ENCODE data around the gene ZNRF1. TPM values are rescaled to one million over a fixed set of nuclear protein-coding genes. Genes with fewer than 3 reads are reported as not detected.
A peak's percentile ranks its signal among the peaks of the same experiment; 100 is the strongest.

The ZNRF1 gene
- total and polyA plus RNA-seq, 2 donors (not counting 1 experiment from before 2014, with no cell fraction given) = 0.27 to 0.76 TPM

DNA sequence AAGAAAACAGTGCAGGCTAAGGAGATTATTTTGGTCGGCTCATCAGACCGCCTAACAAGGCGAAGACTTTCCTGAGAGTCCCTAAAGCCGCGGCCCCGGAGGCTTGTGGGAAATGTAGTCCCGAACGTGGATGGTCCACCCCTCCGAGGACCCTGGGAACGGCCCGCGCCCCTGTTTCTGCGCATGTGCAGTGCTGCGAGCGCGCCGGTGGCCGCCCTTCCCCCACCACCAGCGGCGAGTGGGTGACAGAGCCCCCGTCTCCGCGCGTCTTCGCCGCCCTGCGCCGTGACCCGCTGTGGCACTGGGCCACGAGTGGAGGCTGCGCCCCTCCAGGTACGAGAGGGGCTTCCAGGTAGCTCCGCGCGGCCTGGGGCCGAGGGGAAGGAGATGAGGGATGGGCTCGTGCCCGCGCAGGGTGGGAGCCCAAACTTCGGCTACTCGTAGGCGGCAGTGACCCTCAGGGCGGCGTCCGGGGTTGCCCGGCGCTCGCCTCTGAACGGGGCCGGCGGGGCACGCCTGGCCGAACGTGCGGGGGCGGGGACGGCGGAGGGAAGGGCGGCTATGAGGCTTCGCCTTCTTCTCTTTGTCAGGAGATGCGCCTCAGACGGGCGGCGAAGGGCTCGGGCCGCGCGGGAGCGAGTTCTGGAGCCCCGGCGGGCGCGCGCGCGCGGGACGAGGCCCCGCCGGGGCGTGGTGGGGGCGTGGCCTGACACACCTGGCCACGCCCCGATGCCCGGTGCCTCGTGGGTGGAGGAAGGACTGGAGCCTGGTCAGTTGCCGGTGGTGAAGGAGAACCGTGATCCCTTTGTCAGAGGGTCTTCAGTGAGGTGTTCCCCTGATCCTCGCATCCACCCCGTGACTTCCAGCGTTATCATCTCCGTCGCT, 149.7 kb downstream of the ZNRF1 start, which contains the start of gene ZFP1:
ZFP1 (plus strand) TSS at position 214 of the 885 bp plus-strand sequence. CDS start 4,428 bp downstream, outside the sequence.
- POLR2A ChIA-PET = no interaction called here
- intact Hi-C loops (cut with micrococcal nuclease) = loop anchor here (1.0 to 10.0 kb wide), 10 partner anchors 37 to 854 kb away; partner anchors contain the start of genes ADAT1, CFDP1, GLG1 and PSMD7
- peaks cover 20% of the 10 kb centered on the region for H3K4me1 Mint-ChIP-seq
- H3K9me3 ChIP-seq (ENCODE audit: control extremely low read depth in 1 of 3, control insufficient read depth in 2 of 3, insufficient read depth in 1 of 3, low read length in 2 of 3) = peaks cover 0 to 24% (median 9%) of the 10 kb centered on the region in 3 donors
- no peaks in the 10 kb centered on the region for H4K20me1 ChIP-seq (ENCODE audit: control insufficient read depth, insufficient read depth, low read length, poor library complexity, severe bottlenecking)
- CTCF ChIA-PET = interaction anchor here (1.0 kb wide), 2 partner anchors 50 to 315 kb away, joined by 3 read pairs; no protein-coding TSS in a partner anchor
- peak within 1 kb of the TSS; percentile 92 for H3K9ac ChIP-seq (ENCODE audit: low read length)
- H3K27ac ChIP-seq (ENCODE audit: low read length in 2 of 2) = peak within 1 kb of the TSS; percentile 86 to 90
- peaks cover 0 to under 1% of the 10 kb centered on the region in 2 experiments for H3K36me3 ChIP-seq (replicated peaks in 1 of 2; ENCODE audit: control extremely low read depth in 1 of 2, control insufficient read depth in 1 of 2, extremely low read depth in 1 of 2, insufficient read depth in 2 of 2, low read length in 1 of 2)
- TF ChIP-seq EZH2 (IDR thresholded peaks at IDR 0.05; ENCODE audit: borderline replicate concordance, insufficient read depth, low read depth, low read length, poor library complexity, severe bottlenecking) = no peak
- TF ChIP-seq, protein P1, sequence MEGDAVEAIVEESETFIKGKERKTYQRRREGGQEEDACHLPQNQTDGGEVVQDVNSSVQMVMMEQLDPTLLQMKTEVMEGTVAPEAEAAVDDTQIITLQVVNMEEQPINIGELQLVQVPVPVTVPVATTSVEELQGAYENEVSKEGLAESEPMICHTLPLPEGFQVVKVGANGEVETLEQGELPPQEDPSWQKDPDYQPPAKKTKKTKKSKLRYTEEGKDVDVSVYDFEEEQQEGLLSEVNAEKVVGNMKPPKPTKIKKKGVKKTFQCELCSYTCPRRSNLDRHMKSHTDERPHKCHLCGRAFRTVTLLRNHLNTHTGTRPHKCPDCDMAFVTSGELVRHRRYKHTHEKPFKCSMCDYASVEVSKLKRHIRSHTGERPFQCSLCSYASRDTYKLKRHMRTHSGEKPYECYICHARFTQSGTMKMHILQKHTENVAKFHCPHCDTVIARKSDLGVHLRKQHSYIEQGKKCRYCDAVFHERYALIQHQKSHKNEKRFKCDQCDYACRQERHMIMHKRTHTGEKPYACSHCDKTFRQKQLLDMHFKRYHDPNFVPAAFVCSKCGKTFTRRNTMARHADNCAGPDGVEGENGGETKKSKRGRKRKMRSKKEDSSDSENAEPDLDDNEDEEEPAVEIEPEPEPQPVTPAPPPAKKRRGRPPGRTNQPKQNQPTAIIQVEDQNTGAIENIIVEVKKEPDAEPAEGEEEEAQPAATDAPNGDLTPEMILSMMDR (IDR thresholded peaks at IDR 0.05) = no peak
- H3K27me3 Mint-ChIP-seq = no peaks in the 10 kb centered on the region
- ATAC-seq (ENCODE audit: low read depth) (peak; percentile 86), DNase-seq (peak; percentile 95)
- H3K79me2 ChIP-seq (ENCODE audit: control insufficient read depth, insufficient read depth, low read length) = peaks cover 36% of the 10 kb centered on the region
- peaks cover 0 to 2% (median 0%) of the 10 kb centered on the region in 4 experiments for H3K27me3 ChIP-seq (replicated peaks in 1 of 4; ENCODE audit: control extremely low read depth in 1 of 4, control insufficient read depth in 3 of 4, insufficient read depth in 4 of 4, low read length in 3 of 4)
- H3K4me3 Mint-ChIP-seq = peak within 1 kb of the TSS; percentile 89
- WGBS (ENCODE audit: insufficient coverage) = 1% methylated on average over 90 of the region's 93 CpGs
- H3K4me3 ChIP-seq (ENCODE audit: control extremely low read depth in 1 of 5, extremely low read depth in 1 of 5, insufficient read depth in 1 of 5, low read depth in 2 of 5, low read length in 4 of 5) = peak within 1 kb of the TSS; percentile 54 to 97 (median 95)
- peak within 1 kb of the TSS; percentile 100 for H2AFZ ChIP-seq (ENCODE audit: insufficient read depth, low read depth, low read length, poor library complexity, severe bottlenecking)
- peaks cover 9% of the 10 kb centered on the region for H3K9me3 Mint-ChIP-seq (ENCODE audit: insufficient read depth)
- H3K4me2 ChIP-seq (replicated peaks; ENCODE audit: low read depth, low read length, poor library complexity, severe bottlenecking) = peak within 1 kb of the TSS; percentile 88
- peaks cover 5 to 7% of the 10 kb centered on the region in 2 donors for H3K4me1 ChIP-seq (ENCODE audit: control insufficient read depth in 2 of 2, insufficient read depth in 2 of 2, low read length in 2 of 2)
- peak within 1 kb of the TSS; percentile 90 for H3K27ac Mint-ChIP-seq

DNA sequence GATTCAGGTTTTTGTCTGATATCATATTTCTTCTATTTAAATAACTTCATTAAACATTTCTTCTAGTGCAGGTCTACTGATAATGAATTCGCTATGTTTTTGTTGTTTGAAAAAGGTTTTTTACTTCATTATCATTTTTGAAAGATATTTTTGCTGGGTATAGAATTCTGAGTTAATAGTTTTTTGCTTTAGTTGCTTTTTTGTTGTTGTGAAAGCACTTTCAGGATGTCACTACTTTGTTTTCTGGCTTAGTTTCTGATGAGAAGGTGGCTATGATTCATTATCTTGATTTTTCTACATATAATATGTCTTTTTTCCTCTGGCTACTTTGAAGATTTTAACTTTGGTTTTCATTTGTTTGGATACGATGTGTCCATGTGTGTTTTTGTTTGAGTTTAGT, 153.0 kb downstream of the ZNRF1 start:
- H3K27me3 ChIP-seq (replicated peaks in 1 of 4; ENCODE audit: control extremely low read depth in 1 of 4, control insufficient read depth in 3 of 4, insufficient read depth in 4 of 4, low read length in 3 of 4) = no peaks in the 10 kb centered on the region

More for the DNA sequence above, 153.0 kb downstream of the ZNRF1 start:
- Mint-ChIP-seq H3K4me1 (peaks cover 21% of the 10 kb centered on the region), H3K27me3 (no peaks in the 10 kb centered on the region), H3K9me3 (ENCODE audit: insufficient read depth) (peaks cover 9% of the 10 kb centered on the region), H3K4me3 (no peak overlapping the region), H3K27ac (no peak overlapping the region)
- Histone ChIP-seq H2AFZ (ENCODE audit: insufficient read depth, low read depth, low read length, poor library complexity, severe bottlenecking) (no peak overlapping the region), H3K9me3 (ENCODE audit: control extremely low read depth in 1 of 3, control insufficient read depth in 2 of 3, insufficient read depth in 1 of 3, low read length in 2 of 3) (peaks cover 0 to 13% (median 9%) of the 10 kb centered on the region in 3 donors), H3K4me2 (replicated peaks; ENCODE audit: low read depth, low read length, poor library complexity, severe bottlenecking) (no peak overlapping the region), H3K36me3 (replicated peaks in 1 of 2; ENCODE audit: control extremely low read depth in 1 of 2, control insufficient read depth in 1 of 2, extremely low read depth in 1 of 2, insufficient read depth in 2 of 2, low read length in 1 of 2) (peaks cover 2 to 6% of the 10 kb centered on the region in 2 experiments), H3K27ac (ENCODE audit: low read length in 2 of 2) (no peak overlapping the region), H3K4me1 (ENCODE audit: control insufficient read depth in 2 of 2, insufficient read depth in 2 of 2, low read length in 2 of 2) (peaks cover 5 to 7% of the 10 kb centered on the region in 2 donors), H3K79me2 (ENCODE audit: control insufficient read depth, insufficient read depth, low read length) (peaks cover 39% of the 10 kb centered on the region), H3K4me3 (ENCODE audit: control extremely low read depth in 1 of 5, extremely low read depth in 1 of 5, insufficient read depth in 1 of 5, low read depth in 2 of 5, low read length in 4 of 5) (no peak overlapping the region), H3K9ac (ENCODE audit: low read length) (no peak overlapping the region), H4K20me1 (ENCODE audit: control insufficient read depth, insufficient read depth, low read length, poor library complexity, severe bottlenecking) (no peaks in the 10 kb centered on the region)
- ChIA-PET POLR2A (no interaction called here), CTCF (no interaction called here)
- intact Hi-C loops (cut with micrococcal nuclease) = no loop called here
- WGBS (ENCODE audit: insufficient coverage) = no CpG with 5 or more reads among the region's 2 CpGs
- TF ChIP-seq EZH2 (IDR thresholded peaks at IDR 0.05; ENCODE audit: borderline replicate concordance, insufficient read depth, low read depth, low read length, poor library complexity, severe bottlenecking) = no peak
- TF ChIP-seq, protein P1 (IDR thresholded peaks at IDR 0.05) = no peak
- DNase-seq = no peak
- ATAC-seq (ENCODE audit: low read depth) = no peak

Data from B cell (primary cell).